SH-SY5Y (cell line): Measurements from ENCODE around the gene ROR1.

Experiments used
- GATA2 ChIP-seq: IDR thresholded peaks from 2 replicates; pipeline ENCODE4 v1.6.1; 2011; ENCODE audit warnings: mild to moderate bottlenecking, low read depth, low read length
- GATA3 ChIP-seq: IDR thresholded peaks from 2 replicates; pipeline ENCODE4 v1.6.1; 2011; ENCODE audit warnings: low read depth, mild to moderate bottlenecking, low read length, moderate library complexity

DNA sequence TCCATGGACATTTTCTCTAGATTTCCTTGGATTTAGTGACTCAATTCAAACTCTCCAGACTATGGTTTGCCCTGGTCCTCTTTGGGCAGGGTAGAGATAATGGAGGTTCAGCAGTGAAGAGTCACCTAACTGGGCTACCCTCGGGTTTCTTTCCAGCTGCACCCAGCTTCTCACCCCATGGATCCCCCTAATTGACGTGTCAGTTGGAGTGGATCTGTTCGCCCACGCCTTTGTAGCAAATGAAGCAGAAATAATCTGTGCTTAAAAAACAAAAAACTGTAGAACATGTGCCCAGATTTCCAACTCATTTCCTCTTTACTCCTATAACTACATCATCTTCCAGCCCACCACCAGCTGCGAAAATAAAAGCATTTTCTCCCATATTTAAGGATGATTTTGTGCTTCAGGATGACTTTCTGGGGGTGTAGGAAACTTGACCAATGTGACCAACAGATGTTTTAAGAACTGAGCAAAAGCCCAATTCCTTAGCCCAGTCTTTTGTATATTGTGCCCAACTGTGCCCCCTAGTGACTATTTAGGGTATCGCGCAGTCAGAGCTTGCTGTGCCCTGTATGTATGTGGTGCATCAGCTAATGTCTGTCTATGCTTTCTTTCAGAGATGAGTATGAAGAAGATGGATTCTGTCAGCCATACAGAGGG lies 363.1 kb downstream of the ROR1 start:
- TF ChIP-seq GATA2 = no peak
- TF ChIP-seq GATA3 = no peak
